NB4 (cell line): Measurements from ENCODE around the gene TRAK1.

ENCODE experiments used
- MAX ChIP-seq: IDR thresholded peaks from 2 replicates; pipeline ENCODE4 v1.6.1; 2011; ENCODE audit warnings: low read depth, low read length
- POLR2A ChIP-seq: IDR thresholded peaks from 2 replicates; pipeline ENCODE4 v1.6.1; 2011; ENCODE audit warnings: mild to moderate bottlenecking; ENCODE audit not compliant: insufficient read length; ENCODE audit errors: extremely low read depth
- TF ChIP-seq, protein P1 (sequence below): IDR thresholded peaks from one replicate; pipeline ENCODE4 v1.5.1; 2012; ENCODE audit warnings: low read depth, low read length

GRCh38 chr3:42209917-42210316, 118.8 kb downstream of the TRAK1 start:
- TF ChIP-seq, protein P1, sequence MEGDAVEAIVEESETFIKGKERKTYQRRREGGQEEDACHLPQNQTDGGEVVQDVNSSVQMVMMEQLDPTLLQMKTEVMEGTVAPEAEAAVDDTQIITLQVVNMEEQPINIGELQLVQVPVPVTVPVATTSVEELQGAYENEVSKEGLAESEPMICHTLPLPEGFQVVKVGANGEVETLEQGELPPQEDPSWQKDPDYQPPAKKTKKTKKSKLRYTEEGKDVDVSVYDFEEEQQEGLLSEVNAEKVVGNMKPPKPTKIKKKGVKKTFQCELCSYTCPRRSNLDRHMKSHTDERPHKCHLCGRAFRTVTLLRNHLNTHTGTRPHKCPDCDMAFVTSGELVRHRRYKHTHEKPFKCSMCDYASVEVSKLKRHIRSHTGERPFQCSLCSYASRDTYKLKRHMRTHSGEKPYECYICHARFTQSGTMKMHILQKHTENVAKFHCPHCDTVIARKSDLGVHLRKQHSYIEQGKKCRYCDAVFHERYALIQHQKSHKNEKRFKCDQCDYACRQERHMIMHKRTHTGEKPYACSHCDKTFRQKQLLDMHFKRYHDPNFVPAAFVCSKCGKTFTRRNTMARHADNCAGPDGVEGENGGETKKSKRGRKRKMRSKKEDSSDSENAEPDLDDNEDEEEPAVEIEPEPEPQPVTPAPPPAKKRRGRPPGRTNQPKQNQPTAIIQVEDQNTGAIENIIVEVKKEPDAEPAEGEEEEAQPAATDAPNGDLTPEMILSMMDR, result no peak
- TF ChIP-seq POLR2A, result no peak
- TF ChIP-seq MAX, result no peak
